Stomach (tissue), 9 donors: Measurements from ENCODE around the gene EIF4G3. TPM values are rescaled to one million over a fixed set of nuclear protein-coding genes. Genes with fewer than 3 reads are reported as not detected.

Experiments used
- DNase-seq, 2 donors: peaks; one replicate each; pipeline versions ENCODE4 v3.0.0 to v3.0.0-alpha.2; 2013 to 2019
- H3K27ac ChIP-seq, 5 donors: fragments of 200-600 bp in 4 of 5; sonication (generic) in 4 of 5; one replicate each; pipeline ENCODE4 v1.5.1; 2013 to 2019; ENCODE audit warnings: mild to moderate bottlenecking in 1 of 5, moderate library complexity in 1 of 5
- H3K27me3 ChIP-seq, 3 donors: fragments of 200-600 bp; sonication (generic); one replicate each; pipeline ENCODE4 v1.5.1; 2017 to 2019; ENCODE audit warnings: mixed run types in 1 of 3
- H3K36me3 ChIP-seq, 4 donors: fragments of 200-600 bp; sonication (generic); 1 replicate in 3 of 4; 2 replicates in 1 of 4; pipeline ENCODE4 v1.5.1; 2016 to 2019
- H3K4me1 ChIP-seq, 4 donors: fragments of 200-600 bp; sonication (generic); one replicate each; pipeline ENCODE4 v1.5.1; 2016 to 2019
- H3K4me3 ChIP-seq, 4 donors: fragments of 200-600 bp; sonication (generic) in 3 of 4; one replicate each; pipeline ENCODE4 v1.5.1; 2016 to 2019; ENCODE audit warnings: mild to moderate bottlenecking in 1 of 4
- H3K9me3 ChIP-seq, 4 donors: fragments of 200-600 bp; sonication (generic); one replicate each; pipeline ENCODE4 v1.5.1; 2016 to 2019
- CTCF ChIP-seq, 7 experiments: fragments of 450-650 bp in 4 of 7; fragments of 200-600 bp in 3 of 7; sonication (generic) in 3 of 7; IDR thresholded peaks; one replicate each; pipeline ENCODE4 v1.5.1; 2016 to 2019; ENCODE audit warnings: antibody characterized with exemption in 7 of 7, control low read depth in 2 of 7, mild to moderate bottlenecking in 1 of 7
- EP300 ChIP-seq: sonication (generic); formaldehyde crosslinking; IDR thresholded peaks from one replicate; pipeline ENCODE4 v1.6.1; 2017; ENCODE audit warnings: antibody characterized with exemption
- POLR2A ChIP-seq, 4 donors: fragments of 450-650 bp; IDR thresholded peaks; one replicate each; pipeline ENCODE4 v1.6.1; 2016; ENCODE audit warnings: antibody characterized with exemption in 4 of 4, control low read depth in 2 of 4, mild to moderate bottlenecking in 1 of 4, moderate library complexity in 1 of 4
- POLR2AphosphoS5 ChIP-seq, 3 donors: sonication (generic); formaldehyde crosslinking; IDR thresholded peaks; one replicate each; pipeline ENCODE4 v1.6.1; 2016; ENCODE audit warnings: antibody characterized with exemption in 3 of 3
- WGBS, 5 donors: extraction: QIAGEN DNeasy Blood & Tissue Kit in 3 of 5; methylation state at CpG; one replicate each; pipeline versions ENCODE4 v1.1.5 to v1.1.7; 2013 to 2018; 5-methylcytosine and 5-hydroxymethylcytosine counted together
- intact Hi-C: fragments of 100-400 bp; cut with DNase I; formaldehyde crosslinking; loops from one replicate; pipeline ENCODE4 v1.15.1; 2023; ENCODE audit warnings: low total_unique reads
- polyA plus RNA-seq, 3 donors: library from polyadenylated mRNA; stranded (reverse); fragments of 200-250 nt; gene quantifications; one replicate each; pipeline ENCODE4 v1.2.3, GENCODE V29; 2013
- total RNA-seq, 5 donors: library from RNA; depleted of rRNA; stranded (reverse); fragments of >200 nt; gene quantifications; one replicate each; pipeline versions ENCODE4 v1.1.0 to v1.2.3, GENCODE V29; 2014 to 2016
- donor health status: healthy with polysubstance abuse.
- donor health status: Bipolar disorder and iron deficiency.
- donor health status: healthy.

The EIF4G3 gene
- total and polyA plus RNA-seq, 8 donors: 6.3 to 63.3 (median 44.7) TPM

GRCh38 chr1:21045351-21045750 is 131.3 kb downstream of the EIF4G3 start:
- Histone ChIP-seq H3K4me3 (no peak overlapping the region), H3K36me3 (peaks cover 0 to 16% (median 0%) of the 10 kb centered on the region in 4 donors), H3K27me3 (no peaks in the 10 kb centered on the region), H3K27ac (no peak overlapping the region), H3K4me1 (peaks cover 2 to 55% (median 17%) of the 10 kb centered on the region in 4 donors), H3K9me3 (no peaks in the 10 kb centered on the region)
- intact Hi-C loops: no loop called here
- WGBS, 5 donors: 84 to 92% (median 91%) methylated on average over 2 of the region's 2 CpGs
- TF ChIP-seq POLR2AphosphoS5 (IDR thresholded peaks at IDR 0.05) (no peak), EP300 (no peak), CTCF (IDR thresholded peaks at IDR 0.05) (no peak), POLR2A (IDR thresholded peaks at IDR 0.05) (no peak)
- no peak for DNase-seq

GRCh38 chr1:21042929-21043605 is 133.6 kb downstream of the EIF4G3 start:
- no peak for DNase-seq
- no peaks in the 10 kb centered on the region for H3K9me3 ChIP-seq
- 48 to 77% (median 68%) methylated on average over 2 of the region's 2 CpGs for WGBS, 5 donors
- no peaks in the 10 kb centered on the region for H3K27me3 ChIP-seq
- peaks cover 0 to 7% (median 0%) of the 10 kb centered on the region in 4 donors for H3K36me3 ChIP-seq
- peaks cover 0 to 32% (median 4%) of the 10 kb centered on the region in 4 donors for H3K4me1 ChIP-seq
- no peak overlapping the region for H3K4me3 ChIP-seq
- TF ChIP-seq EP300: no peak
- TF ChIP-seq CTCF (IDR thresholded peaks at IDR 0.05): no peak
- no peak for TF ChIP-seq POLR2AphosphoS5 (IDR thresholded peaks at IDR 0.05)
- TF ChIP-seq POLR2A (IDR thresholded peaks at IDR 0.05): no peak
- H3K27ac ChIP-seq: no peak overlapping the region
- intact Hi-C loops: no loop called here

- Histone ChIP-seq H3K4me1 (peaks cover 0 to 26% (median 1%) of the 10 kb centered on the region in 4 donors), H3K36me3 (no peaks in the 10 kb centered on the region), H3K4me3 (no peak overlapping the region), H3K27me3 (no peaks in the 10 kb centered on the region), H3K27ac (no peak overlapping the region), H3K9me3 (no peaks in the 10 kb centered on the region)
- WGBS, 5 donors: 90 to 97% (median 96%) methylated on average over 2 of the region's 2 CpGs
- no peak for DNase-seq
- intact Hi-C loops: no loop called here
- no peak for TF ChIP-seq CTCF (IDR thresholded peaks at IDR 0.05)
- no peak for TF ChIP-seq POLR2A (IDR thresholded peaks at IDR 0.05)
- TF ChIP-seq EP300: no peak
Measured at GRCh38 chr1:21041541-21041940, 135.2 kb downstream of the EIF4G3 start.

- 90 to 98% (median 95%) methylated on average over 3 of the region's 3 CpGs for WGBS, 5 donors
- Histone ChIP-seq H3K27ac (no peak overlapping the region), H3K4me1 (peaks cover 0 to 31% (median 15%) of the 10 kb centered on the region in 4 donors), H3K27me3 (no peaks in the 10 kb centered on the region), H3K9me3 (no peaks in the 10 kb centered on the region), H3K4me3 (no peak overlapping the region), H3K36me3 (peaks cover 0 to 7% (median 0%) of the 10 kb centered on the region in 4 donors)
- intact Hi-C loops: no loop called here
- no peak for TF ChIP-seq POLR2A (IDR thresholded peaks at IDR 0.05)
- no peak for TF ChIP-seq CTCF (IDR thresholded peaks at IDR 0.05)
- no peak for TF ChIP-seq EP300
- no peak for DNase-seq
Measured at GRCh38 chr1:21037091-21037490, 139.6 kb downstream of the EIF4G3 start.
